GM19397 (cell line): ENCODE results near the gene TMEM209.
A peak's percentile ranks its signal among the peaks of the same experiment; 100 is the strongest.

Source experiments
- ATAC-seq: cut with Tn5 transposase; IDR thresholded peaks from one replicate; pipeline ENCODE4 v1.9.1; 2021; ENCODE audit warnings: mild to moderate bottlenecking, moderate library complexity; ENCODE audit not compliant: unreplicated experiment

The TMEM209 gene

GRCh38 chr7:130144312-130145171, 60.7 kb downstream of the TMEM209 start:
- no peak for ATAC-seq

- ATAC-seq: no peak
Observed at GRCh38 chr7:130143986-130144311, 61.3 kb downstream of the TMEM209 start.

GRCh38 chr7:130143334-130143732, 61.9 kb downstream of the TMEM209 start:
- no peak for ATAC-seq

GRCh38 chr7:130142654-130143333, 62.4 kb downstream of the TMEM209 start:
- ATAC-seq: no peak

- no peak for ATAC-seq
Observed at GRCh38 chr7:130141884-130142653, 63.1 kb downstream of the TMEM209 start.

- ATAC-seq: peak; percentile 54
Observed at GRCh38 chr7:130141161-130141883, 63.9 kb downstream of the TMEM209 start.

GRCh38 chr7:130140551-130141160, 64.5 kb downstream of the TMEM209 start:
- no peak for ATAC-seq

GRCh38 chr7:130139193-130139960, 65.8 kb downstream of the TMEM209 start:
- no peak for ATAC-seq

GRCh38 chr7:130137207-130137606, 68.0 kb downstream of the TMEM209 start:
- ATAC-seq: no peak

- ATAC-seq: no peak
Observed at GRCh38 chr7:130136579-130137167, 68.5 kb downstream of the TMEM209 start.

GRCh38 chr7:130135208-130136205, 69.7 kb downstream of the TMEM209 start:
- ATAC-seq: no peak

GRCh38 chr7:130134726-130135125, 70.5 kb downstream of the TMEM209 start:
- no peak for ATAC-seq

- no peak for ATAC-seq
Observed at GRCh38 chr7:130134106-130134636, 71.0 kb downstream of the TMEM209 start.

GRCh38 chr7:130133029-130133782, 72.0 kb downstream of the TMEM209 start:
- no peak for ATAC-seq

GRCh38 chr7:130131964-130132875, 73.0 kb downstream of the TMEM209 start:
- ATAC-seq: no peak

- ATAC-seq: no peak
Observed at GRCh38 chr7:130131191-130131834, 73.9 kb downstream of the TMEM209 start.
